Stimulated activated CD4-positive, alpha-beta T cell treated with anti-CD3 and anti-CD28 coated beads, Interleukin-4, amount 100 ng/mL, for 48 hours (primary cell): Measurements from ENCODE around the gene CST6.

ENCODE experiments used
- DNase-seq, 2 donors: peaks; one replicate each; pipeline ENCODE4 v3.0.0-alpha.2; 2020; ENCODE audit warnings: low read depth in 2 of 2

Gene CST6, protein sequence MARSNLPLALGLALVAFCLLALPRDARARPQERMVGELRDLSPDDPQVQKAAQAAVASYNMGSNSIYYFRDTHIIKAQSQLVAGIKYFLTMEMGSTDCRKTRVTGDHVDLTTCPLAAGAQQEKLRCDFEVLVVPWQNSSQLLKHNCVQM

DNA sequence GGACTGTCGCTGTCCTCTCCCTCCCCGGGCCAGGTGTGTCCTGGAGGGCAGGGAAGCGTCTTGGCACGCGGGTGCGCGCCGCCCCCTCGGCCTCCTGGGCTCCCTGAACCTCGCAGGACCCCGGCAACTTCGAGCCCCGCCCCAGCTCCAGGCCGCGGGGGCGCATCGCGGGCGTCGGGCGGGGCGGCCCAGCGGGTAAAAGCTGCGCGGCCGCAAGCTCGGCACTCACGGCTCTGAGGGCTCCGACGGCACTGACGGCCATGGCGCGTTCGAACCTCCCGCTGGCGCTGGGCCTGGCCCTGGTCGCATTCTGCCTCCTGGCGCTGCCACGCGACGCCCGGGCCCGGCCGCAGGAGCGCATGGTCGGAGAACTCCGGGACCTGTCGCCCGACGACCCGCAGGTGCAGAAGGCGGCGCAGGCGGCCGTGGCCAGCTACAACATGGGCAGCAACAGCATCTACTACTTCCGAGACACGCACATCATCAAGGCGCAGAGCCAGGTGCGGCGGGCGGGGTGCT is at the start of gene CST6:
Gene CST6 (plus strand): TSS at position 224 of the 519 bp plus-strand sequence. CDS start 37 bp downstream, at position 261.
- no peak for DNase-seq

DNA sequence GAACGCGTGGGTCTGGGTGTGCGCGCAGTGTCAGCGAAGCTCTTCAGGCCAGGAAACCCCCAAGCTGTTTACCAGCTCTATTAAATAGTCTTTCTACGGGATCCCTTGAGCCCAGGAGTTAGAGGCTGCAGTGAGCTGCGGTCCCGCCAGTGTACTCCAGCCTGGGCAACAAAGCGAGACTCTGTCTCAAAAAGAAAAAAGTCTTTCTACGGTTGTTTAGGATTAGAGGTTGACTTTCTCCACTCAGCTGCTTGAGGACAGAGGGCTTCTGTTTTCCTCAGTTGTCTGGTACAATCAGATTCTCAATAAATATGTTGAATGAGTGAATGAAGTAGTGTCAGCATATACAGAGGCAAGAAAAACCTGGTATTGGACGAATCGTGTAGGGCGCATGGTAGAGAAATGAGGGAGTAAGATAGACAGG is 49.7 kb upstream of the CST6 start:
- DNase-seq: no peak

DNA sequence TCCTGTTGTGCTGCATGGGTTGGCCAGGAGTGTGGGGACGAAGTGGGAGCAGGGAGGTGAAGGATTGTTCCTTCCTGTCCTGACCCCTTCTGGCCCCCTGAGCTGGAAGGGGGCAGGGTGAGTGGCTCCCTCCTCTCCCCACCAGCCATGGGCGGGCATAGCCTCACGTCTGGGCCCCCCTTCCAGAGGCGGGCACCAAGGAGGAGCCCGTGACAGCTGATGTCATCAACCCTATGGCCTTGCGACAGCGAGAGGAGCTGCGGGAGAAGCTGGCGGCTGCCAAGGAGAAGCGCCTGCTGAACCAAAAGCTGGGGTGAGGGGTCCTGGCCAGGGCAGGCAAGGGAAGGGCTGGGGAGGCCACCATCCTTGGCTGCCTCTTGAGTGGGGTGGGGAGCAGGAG is 46.9 kb upstream of the CST6 start:
- DNase-seq: no peak

DNA sequence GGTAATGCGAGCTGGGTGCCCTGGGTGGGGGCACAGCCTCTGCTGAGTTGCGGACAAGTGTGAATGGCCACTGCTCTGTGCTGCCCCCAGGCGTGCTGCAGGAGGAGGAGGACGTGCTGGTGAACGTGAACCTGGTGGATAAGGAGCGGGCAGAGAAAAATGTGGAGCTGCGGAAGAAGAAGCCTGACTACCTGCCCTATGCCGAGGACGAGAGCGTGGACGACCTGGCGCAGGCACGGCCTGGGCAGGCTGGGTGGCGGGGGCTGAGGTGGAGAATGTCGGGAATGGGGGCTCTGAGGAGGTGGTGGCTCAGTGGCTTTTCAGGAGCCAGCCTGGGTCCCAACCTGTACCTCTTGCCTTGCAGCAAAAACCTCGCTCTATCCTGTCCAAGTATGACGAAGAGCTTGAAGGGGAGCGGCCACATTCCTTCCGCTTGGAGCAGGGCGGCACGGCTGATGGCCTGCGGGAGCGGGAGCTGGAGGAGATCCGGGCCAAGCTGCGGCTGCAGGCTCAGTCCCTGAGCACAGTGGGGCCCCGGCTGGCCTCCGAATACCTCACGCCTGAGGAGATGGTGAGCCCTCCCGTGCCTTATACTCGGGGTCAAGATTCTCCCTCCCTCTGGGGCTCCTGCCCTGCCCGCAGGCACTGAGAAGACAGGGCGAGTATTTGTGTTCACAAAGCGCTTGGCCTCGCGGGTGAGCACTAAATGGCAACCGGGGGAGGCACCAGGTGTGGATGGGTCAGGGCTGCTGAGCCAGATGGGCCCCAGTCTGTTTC is 45.6 kb upstream of the CST6 start:
- no peak for DNase-seq

DNA sequence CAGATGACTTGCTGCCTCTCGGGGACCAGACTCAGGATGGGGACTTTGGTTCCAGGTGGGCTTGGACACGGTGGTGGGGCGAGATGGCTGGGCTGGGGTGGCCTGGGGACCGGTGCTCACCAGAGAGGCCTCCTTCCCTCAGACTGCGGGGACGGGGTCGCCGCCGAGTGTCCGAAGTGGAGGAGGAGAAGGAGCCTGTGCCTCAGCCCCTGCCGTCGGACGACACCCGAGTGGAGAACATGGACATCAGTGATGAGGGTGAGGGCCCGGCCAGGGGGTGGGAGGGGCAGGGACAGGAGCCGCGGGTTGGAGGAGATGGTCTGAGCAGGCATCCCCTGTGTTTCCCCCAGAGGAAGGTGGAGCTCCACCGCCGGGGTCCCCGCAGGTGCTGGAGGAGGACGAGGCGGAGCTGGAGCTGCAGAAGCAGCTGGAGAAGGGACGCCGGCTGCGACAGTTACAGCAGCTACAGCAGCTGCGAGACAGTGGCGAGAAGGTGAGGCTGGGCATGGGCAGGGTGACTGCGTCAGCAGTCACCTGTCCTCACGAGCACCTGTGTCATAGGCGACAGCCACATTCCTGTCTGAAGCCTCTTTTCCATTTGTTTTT is 44.4 kb upstream of the CST6 start:
- DNase-seq: no peak

DNA sequence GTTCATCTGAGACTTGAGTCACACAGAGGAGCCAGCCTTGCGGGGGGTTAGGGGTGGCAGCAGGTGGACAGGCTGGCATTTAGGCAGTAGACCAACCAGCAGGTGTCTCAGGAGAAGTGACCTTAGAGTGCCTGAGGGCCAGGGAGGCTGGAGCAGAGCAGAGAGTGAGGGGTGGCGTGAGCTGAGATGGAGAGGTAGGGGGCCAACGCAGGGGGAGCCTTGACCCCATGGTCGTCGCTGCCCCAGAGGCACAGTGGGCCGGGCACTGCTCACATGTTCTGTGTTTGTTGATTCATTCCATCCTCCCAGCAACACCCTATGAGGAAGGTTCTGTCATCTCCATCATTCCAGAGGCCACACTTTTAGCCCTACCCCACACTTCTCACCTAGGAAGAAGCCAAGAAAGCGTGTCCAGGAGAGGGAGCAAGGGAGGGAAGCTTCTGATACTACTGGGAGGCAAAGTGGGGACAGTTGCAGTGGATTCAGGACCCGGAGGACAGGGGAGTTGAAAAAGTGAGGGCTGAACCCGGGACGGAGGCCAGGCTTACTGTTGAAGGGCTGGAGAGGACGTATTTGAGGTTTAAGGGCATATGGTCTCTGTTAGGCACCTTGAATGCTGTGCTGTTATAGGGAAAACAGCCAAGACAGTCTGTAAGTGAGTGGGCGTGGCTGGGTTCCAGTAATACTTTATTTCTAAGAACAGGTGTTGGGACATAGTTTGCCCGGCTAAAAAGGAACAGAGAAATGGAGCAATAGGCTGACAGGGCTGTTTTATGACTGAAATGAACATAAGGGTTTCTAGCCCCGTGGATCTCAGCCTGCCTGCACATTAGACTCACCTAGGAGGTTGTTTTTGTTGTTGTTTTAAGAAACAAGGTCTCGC is 43.0 kb upstream of the CST6 start:
- DNase-seq: no peak

DNA sequence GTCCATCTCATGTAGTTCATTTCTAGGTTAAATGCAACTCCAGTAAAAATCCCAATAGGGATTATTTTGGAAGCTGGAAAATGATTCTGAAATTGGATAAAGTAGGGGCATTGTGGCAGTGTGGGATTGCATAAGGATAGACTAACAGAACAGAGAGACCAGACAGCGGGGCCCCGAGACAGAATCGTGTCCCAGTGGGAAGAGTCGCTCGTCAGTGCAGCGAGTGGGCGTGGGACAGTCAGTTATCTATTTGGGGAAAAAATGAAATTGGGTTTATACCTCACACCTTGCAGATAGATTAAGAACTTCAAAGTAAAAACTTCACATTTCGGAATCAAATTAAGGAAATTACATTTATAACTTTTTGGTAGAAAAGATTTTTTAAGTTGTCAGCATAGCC is 39.7 kb upstream of the CST6 start:
- no peak for DNase-seq

DNA sequence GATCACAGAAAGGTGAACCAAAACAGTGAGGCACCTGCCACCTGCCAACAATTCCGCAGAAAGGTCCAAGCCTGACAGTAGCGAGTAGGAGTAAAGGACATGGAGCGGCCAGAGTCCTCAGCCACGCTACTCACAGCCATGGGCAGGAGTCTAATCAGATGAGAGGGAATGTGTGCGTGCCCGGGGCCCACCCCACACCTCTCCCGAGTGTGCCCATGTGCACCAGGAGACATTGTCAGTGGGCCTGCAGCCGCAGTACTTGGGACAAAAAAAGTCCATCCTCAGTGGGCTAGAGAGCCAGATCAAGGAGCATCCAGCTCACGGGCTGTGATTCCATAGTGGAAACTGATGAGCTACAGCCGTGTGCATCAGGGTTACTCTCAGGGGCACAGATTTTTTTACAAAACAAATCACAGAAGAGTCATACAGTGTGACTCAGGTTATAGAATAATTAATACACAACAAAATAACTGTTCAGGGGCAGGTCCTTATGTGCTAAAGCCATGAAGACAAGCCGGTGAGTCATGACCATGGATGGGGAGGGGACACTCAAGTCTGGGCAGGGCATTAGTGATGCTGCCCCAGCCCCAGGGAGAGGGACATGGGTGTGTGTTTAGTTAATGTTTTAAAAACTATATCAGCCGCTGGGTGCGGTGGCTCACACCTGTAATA is 38.2 kb upstream of the CST6 start:
- no peak for DNase-seq

DNA sequence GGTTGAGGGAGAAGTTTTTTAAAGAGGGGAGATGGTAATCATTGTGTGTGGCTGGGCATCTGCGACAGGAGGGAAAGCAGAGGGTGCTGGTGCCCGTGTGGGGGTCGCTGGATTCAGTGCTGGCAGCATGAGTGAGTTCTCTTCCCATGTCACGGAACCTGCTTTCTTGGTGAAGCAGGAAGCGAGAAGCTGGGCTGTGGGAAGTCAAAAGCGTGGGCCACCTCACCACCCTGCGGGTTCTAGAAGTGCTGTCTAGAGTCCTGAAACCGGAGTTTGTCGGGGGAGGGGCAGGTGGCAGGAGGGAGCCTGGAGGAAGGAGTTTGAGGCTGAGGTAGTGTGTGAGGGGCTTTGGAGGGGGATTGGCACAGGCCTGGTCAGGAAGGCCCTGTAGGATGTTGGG is 36.0 kb upstream of the CST6 start:
- no peak for DNase-seq

DNA sequence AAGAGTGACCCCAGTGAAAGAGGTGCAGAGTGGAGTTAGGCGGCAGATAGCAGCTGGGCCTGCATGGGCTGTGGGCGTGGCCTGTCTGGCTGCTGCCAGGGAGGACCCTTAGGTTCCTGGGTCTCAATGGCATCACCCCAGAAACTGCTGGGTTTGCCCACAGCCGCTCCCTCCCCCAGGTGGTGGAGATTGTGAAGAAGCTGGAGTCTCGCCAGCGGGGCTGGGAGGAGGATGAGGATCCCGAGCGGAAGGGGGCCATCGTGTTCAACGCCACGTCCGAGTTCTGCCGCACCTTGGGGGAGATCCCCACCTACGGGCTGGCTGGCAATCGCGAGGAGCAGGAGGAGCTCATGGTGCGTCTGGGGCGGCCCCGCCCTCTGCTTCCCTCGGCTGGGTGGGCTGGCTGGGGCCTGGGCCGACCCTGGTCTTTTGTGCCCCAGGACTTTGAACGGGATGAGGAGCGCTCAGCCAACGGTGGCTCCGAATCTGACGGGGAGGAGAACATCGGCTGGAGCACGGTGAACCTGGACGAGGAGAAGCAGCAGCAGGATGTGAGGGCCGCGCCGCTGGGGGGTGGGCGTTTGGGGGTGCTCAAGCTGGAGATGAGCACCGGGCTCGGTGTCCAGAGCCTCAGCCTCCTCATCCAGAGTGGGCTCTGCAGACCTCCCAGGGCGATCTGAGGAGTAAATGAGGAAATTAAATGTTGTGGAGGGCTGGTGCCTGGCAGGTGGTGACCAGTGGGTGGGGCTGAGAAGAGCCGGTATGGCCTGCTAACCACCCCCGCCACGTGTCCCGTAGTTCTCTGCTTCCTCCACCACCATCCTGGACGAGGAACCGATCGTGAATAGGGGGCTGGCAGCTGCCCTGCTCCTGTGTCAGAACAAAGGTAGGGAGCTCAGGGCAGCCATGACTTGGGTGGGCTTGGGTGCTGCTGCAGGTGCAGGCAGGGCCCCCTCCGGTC is 35.3 kb upstream of the CST6 start:
- no peak for DNase-seq

DNA sequence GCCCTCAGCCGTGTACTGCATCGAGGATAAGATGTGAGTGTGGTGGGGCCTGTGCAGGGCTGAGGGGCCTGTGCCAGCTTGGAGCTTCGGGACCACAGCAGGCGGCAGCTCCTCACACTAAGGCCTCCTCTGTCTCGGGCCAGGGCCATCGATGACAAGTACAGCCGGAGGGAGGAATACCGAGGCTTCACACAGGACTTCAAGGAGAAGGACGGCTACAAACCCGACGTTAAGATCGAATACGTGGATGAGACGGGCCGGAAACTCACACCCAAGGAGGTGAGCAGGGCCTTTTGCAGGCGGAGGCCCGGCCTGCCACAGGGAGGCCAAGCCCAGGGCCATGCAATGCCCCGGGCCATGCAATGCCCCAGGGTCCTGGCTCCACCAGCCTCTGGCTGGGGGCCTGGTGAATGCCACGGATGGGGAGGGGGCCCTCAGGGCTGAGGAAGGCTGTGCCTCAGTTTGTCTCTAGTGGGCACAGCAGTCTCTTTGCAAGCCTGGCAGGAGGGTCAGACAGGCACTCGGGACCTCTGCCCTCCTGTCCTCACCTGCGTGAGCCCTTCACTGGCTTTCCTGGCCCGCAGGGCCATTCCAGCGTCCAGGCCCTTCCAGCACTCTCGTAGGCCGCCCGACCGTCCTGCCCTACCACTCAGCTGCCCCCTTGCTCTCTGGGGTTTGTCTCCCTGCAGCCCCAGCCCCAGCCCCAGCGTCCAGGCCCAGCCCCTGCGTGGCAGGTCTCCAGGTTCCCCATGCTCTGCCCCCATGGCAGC is 34.0 kb upstream of the CST6 start:
- no peak for DNase-seq

DNA sequence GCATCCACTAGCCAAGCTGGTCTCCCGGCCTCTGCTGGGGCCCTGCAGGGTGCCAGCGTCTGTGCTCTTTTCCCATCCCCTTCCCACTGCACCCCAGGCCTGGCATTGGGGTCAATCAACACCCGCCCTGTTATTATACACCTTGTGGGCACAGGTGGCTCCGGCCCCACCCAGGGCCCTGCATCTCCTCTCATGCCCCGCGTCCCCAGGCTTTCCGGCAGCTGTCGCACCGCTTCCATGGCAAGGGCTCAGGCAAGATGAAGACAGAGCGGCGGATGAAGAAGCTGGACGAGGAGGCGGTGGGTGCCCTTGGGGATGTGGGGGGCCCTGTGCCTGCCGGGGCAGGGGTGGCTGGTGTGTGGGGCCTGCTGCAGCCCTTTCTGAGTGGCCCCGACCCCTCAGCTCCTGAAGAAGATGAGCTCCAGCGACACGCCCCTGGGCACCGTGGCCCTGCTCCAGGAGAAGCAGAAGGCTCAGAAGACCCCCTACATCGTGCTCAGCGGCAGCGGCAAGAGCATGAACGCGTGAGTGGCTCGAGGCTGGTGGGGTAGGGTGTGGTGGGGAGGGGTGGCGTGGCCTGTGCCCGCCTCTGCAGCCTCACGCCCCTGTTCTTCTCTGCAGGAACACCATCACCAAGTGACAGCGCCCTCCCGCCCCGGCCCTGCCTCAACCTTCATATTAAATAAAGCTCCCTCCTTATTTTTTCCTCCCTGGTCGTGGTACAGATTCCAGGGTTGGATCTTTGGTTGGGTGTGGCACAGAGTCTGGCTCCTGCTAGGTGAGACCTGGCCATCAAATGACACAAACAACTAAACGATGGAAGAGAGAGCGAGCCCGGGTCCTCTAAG is 33.2 kb upstream of the CST6 start:
- DNase-seq: no peak

DNA sequence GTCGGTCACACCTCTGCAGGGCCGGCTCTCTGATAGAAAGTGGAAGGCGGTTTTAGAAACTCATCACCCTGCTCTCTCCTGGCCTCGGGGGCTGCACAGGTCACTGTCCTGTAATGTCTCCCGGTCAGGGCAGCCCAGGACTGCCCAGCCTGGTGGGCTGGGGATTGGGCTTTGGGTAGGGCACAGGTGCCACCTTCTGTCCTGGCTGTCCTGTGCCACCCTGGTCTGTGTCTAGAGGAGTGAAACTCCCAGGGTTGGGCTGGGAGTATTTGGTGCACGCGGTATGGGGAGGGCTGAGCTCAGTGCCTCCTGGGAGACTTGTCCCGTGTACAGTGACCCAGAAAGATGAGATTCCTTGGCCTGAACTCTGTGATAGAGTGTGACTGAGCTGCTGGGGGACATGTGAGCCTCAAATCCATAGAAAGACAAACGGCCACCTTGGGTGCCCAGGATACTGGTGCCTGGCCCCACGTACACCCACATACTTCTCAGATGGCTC is 32.5 kb upstream of the CST6 start:
- no peak for DNase-seq

DNA sequence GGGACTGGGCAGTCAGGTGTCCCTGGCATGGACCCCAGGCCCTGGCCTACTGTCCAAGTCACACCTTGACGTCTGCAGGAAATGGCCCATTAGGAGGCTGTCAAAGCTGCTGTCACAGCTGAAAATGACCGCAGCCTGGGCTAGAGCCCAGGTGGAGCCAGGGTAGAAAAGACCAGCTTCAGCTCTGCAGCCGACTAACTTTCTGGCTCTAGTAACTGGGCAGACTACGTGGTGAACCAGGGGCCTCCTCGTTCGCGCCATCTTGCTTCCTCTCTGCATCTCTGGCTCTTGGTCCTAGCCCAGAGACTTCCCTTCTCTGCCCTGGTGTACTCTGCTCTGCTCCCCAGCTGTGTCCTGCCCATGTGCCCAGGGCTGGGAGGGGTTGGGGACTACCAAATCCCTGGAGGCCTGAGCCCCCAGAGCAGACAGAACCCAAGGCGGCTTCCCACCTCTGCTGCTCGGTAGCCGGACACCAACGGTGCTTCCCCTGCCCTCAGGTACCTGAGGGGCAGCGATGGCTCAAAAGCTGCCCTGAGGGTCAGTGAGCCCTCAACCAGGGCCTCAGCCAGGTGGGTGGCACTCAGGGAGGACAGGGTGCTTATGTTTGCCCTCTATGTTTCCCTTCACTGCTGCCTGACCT is 30.6 kb upstream of the CST6 start:
- DNase-seq: no peak

DNA sequence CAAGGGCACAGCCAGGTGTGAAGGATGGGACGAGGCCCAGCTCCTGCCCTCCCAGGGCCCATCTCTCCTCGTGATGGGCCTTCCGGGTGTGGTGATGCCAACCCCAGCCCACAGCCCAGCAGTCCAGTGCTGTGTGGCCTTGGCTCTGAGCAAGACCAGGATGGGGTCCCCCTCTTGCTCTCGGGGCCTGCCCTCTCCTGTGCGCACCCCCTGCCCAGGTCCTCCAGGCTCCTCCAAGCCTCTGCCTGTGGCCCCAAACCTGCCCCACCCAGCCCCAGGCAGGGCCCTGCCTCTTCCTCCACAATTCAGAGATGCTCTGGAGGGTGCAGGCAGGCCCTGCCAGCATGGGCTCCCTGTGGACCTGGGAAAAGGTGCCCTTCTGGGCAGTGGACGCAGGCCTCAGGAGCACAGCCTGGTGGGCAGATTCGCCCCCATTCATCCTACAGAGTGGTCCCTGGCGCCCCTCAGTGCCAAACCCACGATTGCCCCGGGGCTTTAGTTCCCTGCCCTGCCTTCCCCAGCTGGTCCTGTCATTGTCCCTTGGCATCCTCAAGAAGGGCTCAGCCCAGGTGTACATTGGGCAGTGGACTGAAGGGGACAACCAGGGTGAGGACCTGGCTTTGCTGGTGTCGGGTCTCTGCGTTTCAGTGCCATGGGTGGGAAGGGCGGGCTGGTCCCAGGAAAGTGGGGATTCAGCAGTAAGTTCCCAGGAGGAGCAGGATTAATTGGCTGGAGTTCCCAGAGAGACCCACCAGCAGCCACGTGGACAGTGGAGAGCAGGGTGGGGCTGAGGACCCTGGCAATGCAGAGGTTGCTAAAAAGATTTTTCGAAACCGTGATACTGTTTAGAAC is 29.6 kb upstream of the CST6 start:
- no peak for DNase-seq

DNA sequence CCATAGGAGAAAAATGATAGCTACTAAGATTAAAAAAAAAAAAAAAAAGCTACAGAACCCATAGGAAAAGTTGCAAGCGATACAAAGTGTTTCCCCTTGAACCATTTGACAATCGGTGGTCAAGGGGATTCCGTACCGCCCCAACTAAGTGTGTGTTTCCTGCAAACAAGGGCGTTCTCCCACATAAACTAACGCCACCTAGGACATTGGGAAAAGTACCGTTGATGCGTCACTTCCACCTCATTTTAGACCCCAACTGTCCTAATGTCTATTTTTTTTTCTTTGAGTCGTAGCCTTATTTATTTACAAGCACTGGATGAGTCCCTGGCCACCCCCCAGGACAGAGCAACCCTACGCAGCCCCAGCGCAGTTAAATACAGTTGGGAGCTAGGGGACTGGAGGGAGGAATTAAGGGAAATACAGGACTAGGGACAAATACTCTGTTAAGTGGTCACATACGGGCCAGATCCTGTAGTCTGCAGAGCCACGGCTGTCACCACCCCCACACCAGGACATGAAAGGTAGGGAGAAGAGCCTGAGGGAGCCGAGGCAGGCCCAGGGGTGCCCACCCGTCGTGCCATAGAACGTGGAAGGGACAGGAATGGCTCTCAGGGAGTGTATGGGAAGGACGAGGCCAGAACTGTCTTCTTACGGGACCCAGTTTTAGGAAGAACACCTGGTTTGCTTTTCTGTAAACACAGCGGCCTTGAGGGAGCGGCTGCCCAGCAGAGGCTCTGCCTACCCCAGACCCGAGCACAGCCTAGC is 28.8 kb upstream of the CST6 start:
- no peak for DNase-seq
